HFF-Myc (cell line): Measurements from ENCODE around the gene NOL9.

Experiments used
- DNase-seq: peaks from one replicate; pipeline ENCODE4 v3.0.0-alpha.2; 2011; ENCODE audit warnings: low read depth; ENCODE audit errors: extremely low read depth
- H3K4me3 ChIP-seq: replicated peaks from 2 replicates; pipeline ENCODE4 v1.5.1; 2011; ENCODE audit warnings: low read depth, mild to moderate bottlenecking, control low read depth, low read length
- CTCF ChIP-seq: IDR thresholded peaks from 2 replicates; pipeline ENCODE4 v1.5.1; 2012; ENCODE audit warnings: mild to moderate bottlenecking, low read depth, low read length, control low read depth; ENCODE audit errors: missing control alignments

The NOL9 gene

DNA sequence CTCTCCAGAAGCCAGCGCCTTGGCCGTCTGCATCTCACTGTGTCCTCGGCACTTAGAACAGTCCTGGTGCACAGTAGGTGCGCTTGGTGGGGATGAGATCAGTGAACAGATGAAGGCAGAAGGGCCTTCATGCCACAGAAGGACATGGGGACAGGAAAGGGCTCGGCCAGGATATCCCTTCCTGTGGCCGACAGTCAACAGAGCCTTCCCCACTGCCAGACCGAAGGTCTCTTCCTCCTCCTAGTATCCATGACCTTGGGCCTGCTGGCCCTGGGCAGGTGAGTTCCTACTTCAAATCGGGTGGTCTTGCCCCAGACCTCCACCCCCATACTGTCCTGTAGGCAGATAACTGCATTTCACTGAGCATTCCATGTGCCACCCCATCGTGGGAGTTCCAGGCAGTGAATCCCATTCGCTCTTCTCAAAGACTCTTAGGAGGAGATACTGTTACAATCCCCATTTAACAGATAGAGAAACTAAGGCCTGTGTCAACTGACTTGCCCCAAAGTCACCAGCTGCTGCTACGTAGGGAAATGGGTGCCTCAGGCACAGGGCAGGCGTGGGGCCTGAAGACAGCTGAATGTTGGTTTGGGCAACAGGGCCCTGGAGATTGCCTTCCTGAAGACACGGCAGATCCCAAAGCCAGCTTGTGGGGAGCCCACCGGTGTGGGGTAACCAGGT, 66.4 kb downstream of the NOL9 start:
- no peak for DNase-seq
- no peak for TF ChIP-seq CTCF
- no peak overlapping the region for H3K4me3 ChIP-seq

DNA sequence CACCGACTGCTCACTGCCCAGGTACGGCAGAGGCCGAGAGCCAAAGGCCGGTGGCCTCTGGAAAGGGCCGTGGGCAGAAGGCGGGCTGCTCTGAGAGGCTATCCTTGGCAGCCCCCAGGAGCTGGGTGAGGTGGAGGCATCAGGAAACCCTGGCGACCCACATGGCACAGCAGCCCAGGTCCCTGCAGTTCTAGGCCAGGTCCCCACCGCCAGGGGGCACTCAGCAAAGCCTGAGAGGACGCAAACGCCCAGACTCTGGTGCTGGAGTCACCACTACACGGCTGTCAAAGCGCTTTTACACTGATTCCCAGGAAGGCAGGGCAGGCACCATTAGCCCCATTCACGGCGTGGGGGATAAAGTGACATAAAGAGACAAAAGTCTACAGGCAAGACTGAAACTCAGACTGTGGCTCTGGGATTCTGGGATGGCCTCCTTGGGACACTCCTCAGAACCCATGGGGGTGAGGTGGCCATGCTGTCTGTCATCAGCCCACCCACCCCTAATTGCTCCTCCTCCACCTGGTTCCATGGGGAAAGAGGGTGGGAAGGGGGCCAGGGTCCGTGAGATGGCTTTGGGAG, 67.8 kb downstream of the NOL9 start:
- H3K4me3 ChIP-seq: peak overlapping the region; percentile 50; the same call in 1 of the 2 replicates
- TF ChIP-seq CTCF: peak; percentile 95
- DNase-seq: peak; percentile 67

DNA sequence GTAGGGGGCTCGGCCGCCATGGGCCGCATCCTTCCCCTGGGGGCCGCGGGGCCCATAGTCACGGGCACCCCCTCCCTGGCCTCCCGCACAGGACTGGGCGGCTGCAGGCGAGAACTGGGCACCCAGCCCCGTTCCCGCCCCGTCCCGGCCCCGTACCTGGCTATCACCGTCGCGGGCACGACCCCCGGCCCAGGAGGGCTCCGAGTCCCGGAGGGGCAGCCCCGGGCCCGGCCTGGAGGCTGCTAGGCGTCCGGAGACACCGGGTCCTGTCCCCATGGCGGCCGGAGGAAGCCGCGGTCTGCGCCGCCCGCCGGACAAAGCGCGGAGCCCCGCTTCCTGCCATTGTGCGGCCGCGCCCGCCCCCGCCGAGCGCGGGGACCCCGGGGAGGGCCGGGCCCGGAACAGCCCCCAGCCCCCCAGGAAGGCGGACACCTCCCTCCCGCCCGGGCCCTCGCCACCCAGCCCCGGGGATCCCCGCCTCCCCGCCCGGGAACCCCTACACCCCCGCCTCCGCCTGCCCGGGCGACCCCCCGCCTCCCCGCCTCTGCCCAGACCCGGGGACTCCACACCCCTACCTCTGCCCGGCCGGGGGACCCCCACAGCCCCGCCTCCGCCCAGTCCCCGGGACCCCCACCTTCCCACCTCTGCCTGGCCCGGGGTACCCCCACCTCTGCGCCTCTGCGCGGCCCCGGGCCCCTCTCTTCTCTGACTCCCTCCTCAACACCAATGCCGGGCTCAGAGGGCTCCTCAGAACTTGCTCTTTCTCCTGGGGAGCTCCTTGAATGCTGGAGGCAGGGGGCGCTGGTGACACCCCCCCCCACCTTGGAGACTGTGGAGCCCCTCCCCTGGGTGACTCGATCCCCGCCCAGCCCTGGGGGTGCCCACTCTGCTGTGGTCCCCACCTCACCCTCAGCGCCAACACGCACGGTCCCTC, 68.9 kb downstream of the NOL9 start:
- H3K4me3 ChIP-seq: peak overlapping the region; percentile 50
- TF ChIP-seq CTCF: no peak

DNA sequence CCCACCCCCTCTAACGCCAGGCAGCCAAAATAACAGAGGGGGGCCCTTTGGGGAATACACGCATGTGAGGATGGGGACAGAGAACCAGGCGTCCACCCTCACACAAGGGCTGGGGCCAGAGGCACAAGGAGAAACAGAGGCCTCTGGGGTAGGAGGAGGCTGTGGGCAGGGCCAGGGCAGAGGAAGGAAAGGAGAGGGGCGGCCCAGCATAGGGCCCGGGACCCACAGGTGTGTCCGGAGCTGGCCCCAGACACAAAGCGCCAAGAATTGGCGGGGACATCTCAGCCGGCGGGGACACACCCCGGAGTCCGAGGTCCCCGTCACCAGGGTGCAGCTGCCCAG, 69.5 kb downstream of the NOL9 start:
- no peak for DNase-seq
- peak overlapping the region; percentile 50 for H3K4me3 ChIP-seq
- no peak for TF ChIP-seq CTCF

More for the DNA sequence above, 68.9 kb downstream of the NOL9 start:
- no peak for DNase-seq

DNA sequence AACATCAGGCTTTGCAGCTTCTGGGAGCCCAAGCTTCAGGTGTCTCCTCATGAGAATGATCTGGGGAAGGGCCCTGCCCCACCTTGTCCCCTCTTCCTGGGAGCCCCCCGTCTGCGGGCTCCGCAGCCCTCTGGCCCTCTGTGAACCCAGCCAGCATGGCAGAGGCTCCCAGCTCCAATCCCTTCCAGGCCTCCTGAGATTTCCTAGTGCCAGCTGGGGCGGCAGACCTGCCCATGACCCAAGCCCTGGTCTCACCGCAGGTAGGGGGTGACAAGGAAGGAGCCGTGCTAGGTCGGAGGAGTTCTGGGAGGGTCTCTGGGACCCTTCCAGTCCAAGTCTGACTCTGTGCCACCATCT, 70.6 kb downstream of the NOL9 start:
- H3K4me3 ChIP-seq: no peak overlapping the region
- TF ChIP-seq CTCF: no peak
- DNase-seq: no peak

DNA sequence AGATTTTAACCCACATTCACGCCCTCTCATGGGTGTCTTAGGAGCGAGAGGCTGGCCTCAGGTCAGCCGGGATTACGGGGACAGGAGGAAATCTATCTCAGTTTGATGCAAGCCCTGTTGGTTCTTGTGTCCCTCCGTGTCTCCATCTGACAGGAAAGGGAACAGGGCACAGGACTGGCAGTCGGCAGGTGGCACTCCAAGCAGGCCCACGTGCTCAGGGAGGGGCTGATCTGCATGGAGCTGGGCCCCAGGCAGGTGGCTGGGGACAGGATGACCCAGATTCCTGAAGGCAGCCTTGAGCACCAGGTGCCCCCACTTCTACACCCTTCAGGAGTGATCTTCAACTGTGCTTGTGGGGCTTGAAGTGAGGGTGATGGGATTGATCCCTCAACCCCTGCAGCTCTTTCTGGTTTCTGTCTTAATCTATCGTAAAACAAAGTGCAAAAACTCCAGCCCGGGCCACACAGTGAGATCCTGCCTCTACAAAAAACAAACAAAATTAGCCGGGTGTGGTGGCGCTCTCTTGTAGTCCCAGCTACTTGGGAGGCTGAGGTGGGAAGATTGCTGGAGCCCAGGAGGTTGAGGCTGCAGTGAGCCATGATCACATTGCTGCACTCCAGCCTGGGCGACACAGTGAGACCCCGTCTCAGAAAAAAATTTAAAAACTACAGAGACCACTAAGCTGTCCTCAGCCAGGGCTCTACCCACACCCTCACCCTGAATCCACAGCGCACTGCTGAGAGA, 71.1 kb downstream of the NOL9 start:
- DNase-seq: no peak
- no peak for TF ChIP-seq CTCF
- no peak overlapping the region for H3K4me3 ChIP-seq
